CD4-positive, CD25-positive, alpha-beta regulatory T cell (primary cell): Measurements from ENCODE around the gene EPHB2. TPM values are rescaled to one million over a fixed set of nuclear protein-coding genes. Genes with fewer than 3 reads are reported as not detected.

Experiments used
- ATAC-seq, 2 donors: fragments of 150-1000 bp; cut with Tn5 transposase; one replicate each; pipeline ENCODE4 v1.10.0; 2021; ENCODE audit warnings: low read depth in 2 of 2, moderate number of reproducible peaks in 2 of 2, moderate library complexity in 1 of 2
- DNase-seq, 3 donors: peaks; one replicate each; pipeline versions ENCODE4 v3.0.0 to v3.0.0-alpha.2; 2012 to 2022; ENCODE audit warnings: mixed read lengths in 1 of 3
- H3K27ac ChIP-seq: one replicate; pipeline ENCODE4 v1.7.0; 2013; ENCODE audit warnings: mild to moderate bottlenecking, low read length; ENCODE audit not compliant: insufficient read depth, poor library complexity, severe bottlenecking
- H3K27me3 ChIP-seq: one replicate; pipeline ENCODE4 v1.7.0; 2013; ENCODE audit warnings: low read length; ENCODE audit not compliant: control insufficient read depth, insufficient read depth
- H3K36me3 ChIP-seq: one replicate; pipeline ENCODE4 v1.7.0; 2013; ENCODE audit warnings: mild to moderate bottlenecking, low read length, moderate library complexity; ENCODE audit not compliant: control insufficient read depth, insufficient read depth
- H3K4me1 ChIP-seq: 2 replicates; pipeline ENCODE4 v1.7.0; 2013; ENCODE audit warnings: mild to moderate bottlenecking, low read length; ENCODE audit not compliant: insufficient read depth, control insufficient read depth, poor library complexity, severe bottlenecking
- H3K4me3 ChIP-seq: one replicate; pipeline ENCODE4 v1.7.0; 2013; ENCODE audit warnings: low read depth, mild to moderate bottlenecking, low read length, moderate library complexity
- H3K9me3 ChIP-seq, 2 experiments: 1 replicate in 1 of 2; 2 replicates in 1 of 2; pipeline ENCODE4 v1.7.0; 2013; ENCODE audit warnings: low read length in 2 of 2, mild to moderate bottlenecking in 1 of 2, moderate library complexity in 1 of 2; ENCODE audit not compliant: control insufficient read depth in 2 of 2
- H3K27ac Mint-ChIP-seq, 3 donors: one replicate each; pipeline ENCODE4 v1.8.0; 2020 to 2022; ENCODE audit warnings: mild to moderate bottlenecking in 3 of 3, mixed read lengths in 3 of 3, moderate library complexity in 2 of 3
- H3K27me3 Mint-ChIP-seq: one replicate; pipeline ENCODE4 v1.8.0; 2022; ENCODE audit warnings: mild to moderate bottlenecking, mixed read lengths
- H3K36me3 Mint-ChIP-seq: one replicate; pipeline ENCODE4 v1.8.0; 2020; ENCODE audit warnings: mixed read lengths
- H3K4me1 Mint-ChIP-seq, 4 donors: one replicate each; pipeline ENCODE4 v1.8.0; 2020 to 2022; ENCODE audit warnings: mixed read lengths in 4 of 4, mild to moderate bottlenecking in 1 of 4
- H3K4me3 Mint-ChIP-seq, 4 donors: one replicate each; pipeline ENCODE4 v1.8.0; 2020 to 2022; ENCODE audit warnings: mild to moderate bottlenecking in 4 of 4, mixed read lengths in 4 of 4, moderate library complexity in 3 of 4
- H3K9me3 Mint-ChIP-seq, 7 donors: one replicate each; pipeline ENCODE4 v1.8.0; 2020 to 2022; ENCODE audit warnings: mixed read lengths in 7 of 7, mild to moderate bottlenecking in 3 of 7, moderate library complexity in 2 of 7
- polyA plus RNA-seq, 4 donors: library from polyadenylated mRNA; unstranded; fragments of 300-500 nt; fragmentation: Illumina TruSeq; gene quantifications; one replicate each; pipeline ENCODE4 v1.2.3, GENCODE V29; 2021
- total RNA-seq: library from RNA; stranded (reverse); gene quantifications from one replicate; pipeline ENCODE4 v1.2.3, GENCODE V29; 2022

Gene EPHB2
- total and polyA plus RNA-seq, 5 donors from 2014 or later: not detected

GRCh38 chr1:22900451-22900850 is 189.8 kb downstream of the EPHB2 start:
- H3K4me1 Mint-ChIP-seq: no peaks in the 10 kb centered on the region
- peaks cover 19% of the 10 kb centered on the region for H3K27me3 Mint-ChIP-seq
- no peaks in the 10 kb centered on the region for H3K4me1 ChIP-seq
- DNase-seq: no peak
- no peaks in the 10 kb centered on the region for H3K36me3 Mint-ChIP-seq
- H3K9me3 Mint-ChIP-seq: peaks cover 0 to 3% (median 0%) of the 10 kb centered on the region in 7 donors
- no peaks in the 10 kb centered on the region for H3K36me3 ChIP-seq
- H3K4me3 Mint-ChIP-seq: no peak overlapping the region
- H3K27ac Mint-ChIP-seq: no peak overlapping the region
- no peaks in the 10 kb centered on the region for H3K27me3 ChIP-seq
- no peak overlapping the region for H3K4me3 ChIP-seq
- H3K27ac ChIP-seq: no peak overlapping the region
- H3K9me3 ChIP-seq: no peaks in the 10 kb centered on the region
- no peak for ATAC-seq

GRCh38 chr1:22903113-22903512 is 192.5 kb downstream of the EPHB2 start:
- no peaks in the 10 kb centered on the region for H3K36me3 ChIP-seq
- H3K27ac Mint-ChIP-seq: no peak overlapping the region
- peaks cover 17% of the 10 kb centered on the region for H3K27me3 Mint-ChIP-seq
- H3K9me3 ChIP-seq: no peaks in the 10 kb centered on the region
- no peak overlapping the region for H3K4me3 Mint-ChIP-seq
- ATAC-seq (no peak), DNase-seq (no peak)
- H3K27ac ChIP-seq: no peak overlapping the region
- H3K27me3 ChIP-seq: no peaks in the 10 kb centered on the region
- no peak overlapping the region for H3K4me3 ChIP-seq
- no peaks in the 10 kb centered on the region for H3K4me1 Mint-ChIP-seq
- H3K36me3 Mint-ChIP-seq: no peaks in the 10 kb centered on the region
- H3K9me3 Mint-ChIP-seq: peaks cover 0 to 2% (median 0%) of the 10 kb centered on the region in 7 donors
- H3K4me1 ChIP-seq: no peaks in the 10 kb centered on the region

GRCh38 chr1:22906968-22907367 is 196.3 kb downstream of the EPHB2 start:
- peaks cover 6% of the 10 kb centered on the region for H3K27me3 Mint-ChIP-seq
- no peak for ATAC-seq

GRCh38 chr1:22907528-22907927 is 196.9 kb downstream of the EPHB2 start:
- H3K27ac ChIP-seq: no peak overlapping the region
- peaks cover 0 to 2% (median 0%) of the 10 kb centered on the region in 7 donors for H3K9me3 Mint-ChIP-seq
- H3K4me1 ChIP-seq: no peaks in the 10 kb centered on the region
- ATAC-seq (no peak), DNase-seq (no peak)
- H3K4me3 Mint-ChIP-seq: no peak overlapping the region
- H3K36me3 ChIP-seq: no peaks in the 10 kb centered on the region
- H3K27ac Mint-ChIP-seq: no peak overlapping the region
- no peaks in the 10 kb centered on the region for H3K27me3 ChIP-seq
- no peak overlapping the region for H3K4me3 ChIP-seq
- peaks cover 2% of the 10 kb centered on the region for H3K27me3 Mint-ChIP-seq
- no peaks in the 10 kb centered on the region for H3K9me3 ChIP-seq
- no peaks in the 10 kb centered on the region for H3K4me1 Mint-ChIP-seq
- H3K36me3 Mint-ChIP-seq: no peaks in the 10 kb centered on the region

More at GRCh38 chr1:22906968-22907367, 196.3 kb downstream of the EPHB2 start:
- no peak for DNase-seq
- no peaks in the 10 kb centered on the region for H3K9me3 ChIP-seq
- H3K4me1 Mint-ChIP-seq: no peaks in the 10 kb centered on the region
- no peaks in the 10 kb centered on the region for H3K4me1 ChIP-seq
- H3K27ac Mint-ChIP-seq: no peak overlapping the region
- no peaks in the 10 kb centered on the region for H3K36me3 ChIP-seq
- no peak overlapping the region for H3K4me3 Mint-ChIP-seq
- H3K9me3 Mint-ChIP-seq: peaks cover 0 to 2% (median 0%) of the 10 kb centered on the region in 7 donors
- no peaks in the 10 kb centered on the region for H3K27me3 ChIP-seq
- no peaks in the 10 kb centered on the region for H3K36me3 Mint-ChIP-seq
- H3K27ac ChIP-seq: no peak overlapping the region
- H3K4me3 ChIP-seq: no peak overlapping the region

- ATAC-seq: no peak
- no peak overlapping the region for H3K27ac ChIP-seq
- no peaks in the 10 kb centered on the region for H3K4me1 ChIP-seq
- H3K27ac Mint-ChIP-seq: no peak overlapping the region
- H3K9me3 ChIP-seq: no peaks in the 10 kb centered on the region
- DNase-seq: no peak
- peaks cover 0 to 2% (median 0%) of the 10 kb centered on the region in 7 donors for H3K9me3 Mint-ChIP-seq
- no peaks in the 10 kb centered on the region for H3K27me3 Mint-ChIP-seq
- H3K27me3 ChIP-seq: no peaks in the 10 kb centered on the region
- H3K4me3 Mint-ChIP-seq: no peak overlapping the region
- no peak overlapping the region for H3K4me3 ChIP-seq
- no peaks in the 10 kb centered on the region for H3K36me3 Mint-ChIP-seq
- H3K4me1 Mint-ChIP-seq: no peaks in the 10 kb centered on the region
- no peaks in the 10 kb centered on the region for H3K36me3 ChIP-seq
Observed at GRCh38 chr1:22908880-22909426, 198.3 kb downstream of the EPHB2 start.

- Mint-ChIP-seq H3K4me1 (no peaks in the 10 kb centered on the region), H3K27me3 (peaks cover 4% of the 10 kb centered on the region), H3K27ac (no peak overlapping the region), H3K9me3 (peaks cover 0 to 2% (median 0%) of the 10 kb centered on the region in 7 donors), H3K4me3 (no peak overlapping the region), H3K36me3 (no peaks in the 10 kb centered on the region)
- no peaks in the 10 kb centered on the region for H3K9me3 ChIP-seq
- H3K4me3 ChIP-seq: no peak overlapping the region
- H3K27me3 ChIP-seq: no peaks in the 10 kb centered on the region
- no peak for ATAC-seq
- no peak for DNase-seq
- H3K36me3 ChIP-seq: no peaks in the 10 kb centered on the region
- H3K4me1 ChIP-seq: no peaks in the 10 kb centered on the region
- no peak overlapping the region for H3K27ac ChIP-seq
Observed at GRCh38 chr1:22910286-22910685, 199.6 kb downstream of the EPHB2 start.

GRCh38 chr1:22910986-22911651 is 200.5 kb downstream of the EPHB2 start:
- Histone ChIP-seq H3K27ac (no peak overlapping the region), H3K36me3 (no peaks in the 10 kb centered on the region), H3K4me1 (no peaks in the 10 kb centered on the region), H3K4me3 (no peak overlapping the region), H3K27me3 (no peaks in the 10 kb centered on the region), H3K9me3 (no peaks in the 10 kb centered on the region)
- H3K4me1 Mint-ChIP-seq: no peaks in the 10 kb centered on the region
- DNase-seq: no peak
- no peak for ATAC-seq
- H3K9me3 Mint-ChIP-seq: no peaks in the 10 kb centered on the region
- H3K4me3 Mint-ChIP-seq: no peak overlapping the region
- H3K27ac Mint-ChIP-seq: no peak overlapping the region
- no peaks in the 10 kb centered on the region for H3K36me3 Mint-ChIP-seq
- peaks cover 4% of the 10 kb centered on the region for H3K27me3 Mint-ChIP-seq

- no peak overlapping the region for H3K4me3 Mint-ChIP-seq
- H3K27me3 Mint-ChIP-seq: peaks cover 7% of the 10 kb centered on the region
- H3K27me3 ChIP-seq: no peaks in the 10 kb centered on the region
- ATAC-seq (no peak), DNase-seq (no peak)
- no peak overlapping the region for H3K27ac ChIP-seq
- H3K4me1 Mint-ChIP-seq: no peaks in the 10 kb centered on the region
- H3K9me3 Mint-ChIP-seq: peaks cover 0 to 1% (median 0%) of the 10 kb centered on the region in 7 donors
- H3K9me3 ChIP-seq: no peaks in the 10 kb centered on the region
- H3K4me3 ChIP-seq: no peak overlapping the region
- H3K27ac Mint-ChIP-seq: no peak overlapping the region
- H3K36me3 Mint-ChIP-seq: no peaks in the 10 kb centered on the region
- no peaks in the 10 kb centered on the region for H3K4me1 ChIP-seq
- no peaks in the 10 kb centered on the region for H3K36me3 ChIP-seq
Observed at GRCh38 chr1:22912311-22912710, 201.7 kb downstream of the EPHB2 start.
